H1 (cell line): Measurements from ENCODE around the gene LRRC39. TPM values are rescaled to one million over a fixed set of nuclear protein-coding genes. Genes with fewer than 3 reads are reported as not detected.

Experiments used
- CBX8 ChIP-seq: fragments of 300-800, 300-1000 bp; sonication (generic); IDR thresholded peaks from 2 replicates; pipeline ENCODE4 v1.7.1; 2016; ENCODE audit warnings: low read depth, low read length, borderline replicate concordance
- SRF ChIP-seq: IDR thresholded peaks from 2 replicates; pipeline ENCODE4 v1.6.1; 2011; ENCODE audit warnings: mild to moderate bottlenecking, low read depth, low read length, moderate library complexity
- polyA plus RNA-seq, 7 experiments: library from polyadenylated mRNA; depleted of rRNA in 3 of 7; stranded (reverse) in 5 of 7; unstranded in 2 of 7; fragments of >200 nt in 5 of 7; fragments of 200-250 nt in 2 of 7; gene quantifications; 1 replicate in 5 of 7; 2 replicates in 1 of 7; 4 replicates in 1 of 7; pipeline versions ENCODE4 v1.2.1 to v1.2.3, GENCODE V29; 2011 to 2013; ENCODE audit warnings: missing spikeins in 2 of 7, mixed read lengths in 2 of 7
- total RNA-seq: library from RNA; stranded (reverse); fragmentation: NEBNext Ultra II Directional; extraction: Animal tissue kit (Norgen Biotek cat#: 25700); gene quantifications from 2 replicates; pipeline ENCODE4 v1.2.1, GENCODE V29; 2021

LRRC39 gene
- total and polyA plus RNA-seq, 2 of the 8 experiments (the other 6 are each of a cell fraction or from before 2014, with no cell fraction given) = 0.33 to 0.39 TPM

- TF ChIP-seq CBX8 (no peak), SRF (no peak)
- TF ChIP-seq, all 59 proteins: peak for 0
Observed at GRCh38 chr1:100109554-100110066, 68.4 kb downstream of the LRRC39 start (continued).
